Measurements from ENCODE around the gene AKTIP.

- TF ChIP-seq CTCF (conservative IDR thresholded peaks at IDR 0.05; ENCODE audit: low read depth, low read length) (no peak), EZH2phosphoT487 (IDR thresholded peaks at IDR 0.05; ENCODE audit: borderline replicate concordance, low read length) (no peak), EZH2 (IDR thresholded peaks at IDR 0.05; ENCODE audit: low read length, unreplicated experiment) (no peak)
Observed at GRCh38 chr16:53494636-53495035, 8.4 kb downstream of the AKTIP start.
